ENCODE measurements around the gene USP15.

Gene USP15

GRCh38 chr12:62270872-62271271 is 10.7 kb downstream of the USP15 start:
- no peak overlapping the region for H3K4me3 ChIP-seq (ENCODE audit: low read depth in 1 of 2, low read length in 2 of 2)
- no peak overlapping the region for H2AFZ ChIP-seq (ENCODE audit: low read depth, low read length)
- H3K27ac ChIP-seq (ENCODE audit: low read length): no peak overlapping the region
- no peaks in the 10 kb centered on the region for H3K27me3 ChIP-seq (ENCODE audit: insufficient read depth, low read length, poor library complexity)
- H3K36me3 ChIP-seq (ENCODE audit: insufficient read depth, low read length): 0 out of 2 replicates have a peak, but pooled peaks cover 2% of the 10 kb centered on the region
- H3K79me2 ChIP-seq (ENCODE audit: insufficient read depth, low read length): peaks cover 100% of the 10 kb centered on the region
- no peaks in the 10 kb centered on the region for H3K9me3 ChIP-seq (ENCODE audit: insufficient read depth, low read length, severe bottlenecking)
- no peak for TF ChIP-seq EZH2 (IDR thresholded peaks at IDR 0.05; ENCODE audit: borderline replicate concordance, low read depth, low read length, severe bottlenecking)
- no peak for TF ChIP-seq CTCF (IDR thresholded peaks at IDR 0.05; ENCODE audit: borderline replicate concordance, extremely low read depth, low read length, poor library complexity, severe bottlenecking)
- ATAC-seq (ENCODE audit: insufficient read depth, low read depth) (no peak), DNase-seq (no peak)
- no peak overlapping the region for H3K9ac ChIP-seq (ENCODE audit: low read depth, low read length)
- H3K4me2 ChIP-seq (ENCODE audit: insufficient read depth, low read length): 0 out of 2 replicates have a peak overlapping the region, but pooled peaks have one; percentile 19
- peaks cover 95% of the 10 kb centered on the region for H4K20me1 ChIP-seq (ENCODE audit: insufficient read depth, low read length)
- H3K4me1 ChIP-seq (ENCODE audit: insufficient read depth, low read length): peaks cover 38% of the 10 kb centered on the region

GRCh38 chr12:62272936-62273552 is 12.8 kb downstream of the USP15 start:
- no peak for ATAC-seq (ENCODE audit: insufficient read depth, low read depth)
- Histone ChIP-seq H4K20me1 (ENCODE audit: insufficient read depth, low read length) (peaks cover 90% of the 10 kb centered on the region), H3K9ac (ENCODE audit: low read depth, low read length) (no peak overlapping the region)

GRCh38 chr12:62273724-62274380 is 13.6 kb downstream of the USP15 start:
- DNase-seq (no peak), ATAC-seq (ENCODE audit: insufficient read depth, low read depth) (no peak)
- Histone ChIP-seq H4K20me1 (ENCODE audit: insufficient read depth, low read length) (peaks cover 89% of the 10 kb centered on the region), H3K9me3 (ENCODE audit: insufficient read depth, low read length, severe bottlenecking) (no peaks in the 10 kb centered on the region), H3K36me3 (ENCODE audit: insufficient read depth, low read length) (peaks cover 8% of the 10 kb centered on the region; the same call in 1 of the 2 replicates), H3K4me1 (ENCODE audit: insufficient read depth, low read length) (peaks cover 13% of the 10 kb centered on the region; the same call in 1 of the 2 replicates), H3K27me3 (ENCODE audit: insufficient read depth, low read length, poor library complexity) (no peaks in the 10 kb centered on the region), H3K9ac (ENCODE audit: low read depth, low read length) (no peak overlapping the region), H2AFZ (ENCODE audit: low read depth, low read length) (no peak overlapping the region), H3K4me3 (ENCODE audit: low read depth in 1 of 2, low read length in 2 of 2) (no peak overlapping the region), H3K79me2 (ENCODE audit: insufficient read depth, low read length) (peaks cover 100% of the 10 kb centered on the region), H3K4me2 (ENCODE audit: insufficient read depth, low read length) (no peak overlapping the region), H3K27ac (ENCODE audit: low read length) (no peak overlapping the region)
- TF ChIP-seq CTCF (IDR thresholded peaks at IDR 0.05; ENCODE audit: borderline replicate concordance, extremely low read depth, low read length, poor library complexity, severe bottlenecking) (no peak), EZH2 (IDR thresholded peaks at IDR 0.05; ENCODE audit: borderline replicate concordance, low read depth, low read length, severe bottlenecking) (no peak)

More at GRCh38 chr12:62272936-62273552, 12.8 kb downstream of the USP15 start:
- TF ChIP-seq EZH2 (IDR thresholded peaks at IDR 0.05; ENCODE audit: borderline replicate concordance, low read depth, low read length, severe bottlenecking): no peak
- TF ChIP-seq CTCF (IDR thresholded peaks at IDR 0.05; ENCODE audit: borderline replicate concordance, extremely low read depth, low read length, poor library complexity, severe bottlenecking): no peak
- H3K36me3 ChIP-seq (ENCODE audit: insufficient read depth, low read length): peaks cover 4% of the 10 kb centered on the region; the same call in 1 of the 2 replicates
- H3K4me1 ChIP-seq (ENCODE audit: insufficient read depth, low read length): peaks cover 17% of the 10 kb centered on the region; the same call in 1 of the 2 replicates
- H3K4me2 ChIP-seq (ENCODE audit: insufficient read depth, low read length): no peak overlapping the region
- H2AFZ ChIP-seq (ENCODE audit: low read depth, low read length): no peak overlapping the region
- H3K79me2 ChIP-seq (ENCODE audit: insufficient read depth, low read length): peaks cover 100% of the 10 kb centered on the region
- no peak overlapping the region for H3K4me3 ChIP-seq (ENCODE audit: low read depth in 1 of 2, low read length in 2 of 2)
- H3K27ac ChIP-seq (ENCODE audit: low read length): no peak overlapping the region
- no peaks in the 10 kb centered on the region for H3K9me3 ChIP-seq (ENCODE audit: insufficient read depth, low read length, severe bottlenecking)
- no peak for DNase-seq
- H3K27me3 ChIP-seq (ENCODE audit: insufficient read depth, low read length, poor library complexity): no peaks in the 10 kb centered on the region

Measured in DND-41 (cell line).